HG02884 (cell line): ENCODE measurements around the gene ARL8A.
"Not testable (repeated sequence)": the region's sequence is repeated elsewhere in the genome, so short reads cannot be mapped to it uniquely, and the experiment has no call there.

ENCODE experiments used
- ATAC-seq: cut with Tn5 transposase; IDR thresholded peaks from one replicate; pipeline ENCODE4 v1.9.1; 2021; ENCODE audit warnings: mild to moderate bottlenecking, moderate library complexity; ENCODE audit not compliant: unreplicated experiment

The ARL8A gene

DNA sequence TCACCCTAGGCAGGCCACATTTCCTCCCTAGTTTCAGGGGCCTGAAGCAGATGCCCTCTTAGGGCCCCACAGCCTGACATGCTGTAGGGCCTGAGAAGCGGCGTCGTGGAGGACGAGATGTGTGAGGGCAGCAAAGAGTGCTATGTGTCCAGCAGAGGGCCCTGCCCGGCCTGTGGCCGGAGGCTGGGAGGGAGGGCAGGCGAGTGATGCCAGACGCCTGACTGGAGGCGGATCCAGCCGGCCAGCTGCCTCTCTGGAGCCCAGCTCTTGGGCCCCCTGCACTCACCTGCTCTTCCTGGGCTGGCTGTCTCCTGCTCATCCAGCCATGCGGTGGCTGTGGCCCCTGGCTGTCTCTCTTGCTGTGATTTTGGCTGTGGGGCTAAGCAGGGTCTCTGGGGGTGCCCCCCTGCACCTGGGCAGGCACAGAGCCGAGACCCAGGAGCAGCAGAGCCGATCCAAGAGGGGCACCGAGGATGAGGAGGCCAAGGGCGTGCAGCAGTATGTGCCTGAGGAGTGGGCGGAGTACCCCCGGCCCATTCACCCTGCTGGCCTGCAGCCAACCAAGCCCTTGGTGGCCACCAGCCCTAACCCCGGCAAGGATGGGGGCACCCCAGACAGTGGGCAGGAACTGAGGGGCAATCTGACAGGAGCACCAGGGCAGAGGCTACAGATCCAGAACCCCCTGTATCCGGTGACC is 21.8 kb downstream of the ARL8A start, which contains the start of gene GPR37L1:
GPR37L1 (plus strand) TSS at position 279 of the 697 bp plus-strand sequence; CDS start at position 326, 47 bp downstream.
- ATAC-seq = no peak

DNA sequence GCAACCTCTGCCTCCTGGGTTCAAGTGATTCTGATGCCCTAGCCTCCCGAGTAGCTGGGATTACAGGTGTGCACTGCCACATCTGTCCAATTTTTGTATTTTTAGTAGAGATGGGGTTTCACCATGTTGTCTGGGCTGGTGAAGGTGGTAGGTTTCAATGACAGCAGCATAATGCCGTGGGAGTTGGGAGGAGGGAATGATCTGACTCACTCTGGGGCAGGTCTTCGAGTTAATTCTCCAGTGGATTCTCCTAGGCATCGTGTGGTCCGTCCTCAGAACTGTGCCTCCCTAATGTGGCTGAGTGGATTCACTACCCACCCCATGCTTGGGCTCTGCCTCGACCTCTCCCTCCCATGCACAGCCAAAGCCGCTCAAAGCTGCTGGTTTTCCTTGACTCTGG is 23.5 kb downstream of the ARL8A start:
- ATAC-seq = no peak

- ATAC-seq = no peak
Observed at GRCh38 chr1:202117898-202118371, 26.6 kb downstream of the ARL8A start.

DNA sequence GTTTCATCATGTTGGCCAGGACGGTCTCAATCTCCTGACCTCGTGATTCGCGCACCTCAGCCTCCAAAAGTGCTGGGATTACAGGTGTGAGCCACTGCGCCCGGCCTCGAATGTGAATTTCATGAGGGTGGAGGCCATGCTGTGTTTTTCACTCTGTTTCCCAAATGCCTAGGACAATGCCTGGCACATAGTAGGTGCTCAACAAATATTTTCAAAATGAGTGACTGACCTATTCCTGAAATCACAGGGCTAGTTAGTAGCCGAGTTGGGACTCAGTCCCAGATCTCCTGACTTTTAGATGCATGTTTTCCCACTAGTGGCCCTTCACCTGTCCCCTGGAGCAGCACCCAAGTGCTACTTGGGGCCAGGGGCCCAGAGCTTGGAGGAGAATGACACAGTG is 28.2 kb downstream of the ARL8A start:
- ATAC-seq = no peak

DNA sequence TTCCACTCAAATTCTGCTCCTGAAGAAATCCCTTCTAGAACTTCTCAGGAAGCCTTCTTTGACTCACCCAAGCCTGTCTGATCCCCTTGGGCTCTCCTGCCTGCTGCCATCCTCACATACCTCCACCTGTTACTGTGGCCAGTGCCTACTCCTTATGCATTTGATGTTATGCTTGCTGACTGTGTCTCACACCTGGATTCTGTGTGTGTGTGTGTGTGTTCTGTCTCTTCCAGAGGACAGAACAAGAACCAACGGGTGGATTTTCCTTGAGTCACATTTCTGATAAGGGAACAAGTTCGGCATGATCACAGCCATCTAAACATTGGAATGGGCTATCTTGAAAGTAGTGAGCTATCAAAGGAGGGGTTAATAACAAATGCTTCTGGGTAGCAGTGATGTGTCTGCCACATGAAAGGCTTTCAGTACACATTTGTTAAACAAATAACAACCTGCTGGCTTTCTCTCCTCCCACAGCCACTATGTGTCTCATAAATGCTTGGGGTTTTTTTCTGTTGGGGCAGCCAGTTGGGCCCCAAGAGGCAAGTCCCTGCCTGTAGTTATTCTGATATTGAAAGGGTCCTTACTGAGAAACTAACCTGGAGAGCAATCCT is 30.7 kb downstream of the ARL8A start:
- no peak for ATAC-seq

- ATAC-seq = no peak
Observed at GRCh38 chr1:202112859-202113689, 31.5 kb downstream of the ARL8A start.

- not testable (repeated sequence) for ATAC-seq
Observed at GRCh38 chr1:202111589-202111988, 32.9 kb downstream of the ARL8A start.

DNA sequence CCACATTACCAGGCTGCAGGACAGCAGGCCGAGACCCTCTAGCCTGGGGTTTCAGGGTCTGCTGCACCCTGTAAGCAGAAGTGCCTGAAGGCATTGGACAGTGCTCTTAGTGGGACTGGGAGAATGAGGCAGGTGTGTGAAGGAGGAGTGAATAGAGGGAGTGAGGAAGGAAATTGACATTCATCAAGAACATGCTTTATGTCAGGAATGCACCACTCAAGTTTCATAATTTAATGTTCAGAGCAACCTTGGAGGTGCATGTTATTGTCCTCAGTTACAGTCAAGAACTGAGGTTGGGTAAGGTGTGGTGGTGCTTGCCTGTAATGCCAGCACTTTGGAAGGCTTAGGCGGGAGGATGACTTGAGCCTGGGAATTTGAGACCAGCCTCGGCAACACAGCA is 33.6 kb downstream of the ARL8A start:
- ATAC-seq = no peak

GRCh38 chr1:202107801-202108731 is 36.5 kb downstream of the ARL8A start:
- no peak for ATAC-seq

DNA sequence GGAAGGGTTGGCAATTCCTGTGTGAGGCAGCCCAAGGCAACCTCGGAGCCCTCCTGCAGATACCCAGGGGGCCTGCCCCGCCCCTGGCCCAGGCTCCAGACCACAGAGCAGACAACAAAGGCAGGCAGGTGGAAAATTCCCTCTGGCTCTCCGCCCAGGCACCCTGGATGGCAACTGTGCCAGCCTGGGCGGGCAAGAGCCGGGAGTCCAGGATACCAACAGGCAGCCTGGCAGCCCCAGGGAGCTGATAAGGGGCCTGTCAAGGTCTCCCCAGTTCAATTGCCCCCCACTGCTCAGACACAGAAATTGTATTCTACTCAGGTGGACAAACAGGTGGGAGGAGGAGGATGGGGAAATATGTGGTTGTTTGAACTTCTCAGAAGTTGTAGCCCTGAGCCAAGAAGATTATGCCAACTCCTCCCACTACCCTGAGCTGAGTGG is 37.2 kb downstream of the ARL8A start:
- no peak for ATAC-seq

DNA sequence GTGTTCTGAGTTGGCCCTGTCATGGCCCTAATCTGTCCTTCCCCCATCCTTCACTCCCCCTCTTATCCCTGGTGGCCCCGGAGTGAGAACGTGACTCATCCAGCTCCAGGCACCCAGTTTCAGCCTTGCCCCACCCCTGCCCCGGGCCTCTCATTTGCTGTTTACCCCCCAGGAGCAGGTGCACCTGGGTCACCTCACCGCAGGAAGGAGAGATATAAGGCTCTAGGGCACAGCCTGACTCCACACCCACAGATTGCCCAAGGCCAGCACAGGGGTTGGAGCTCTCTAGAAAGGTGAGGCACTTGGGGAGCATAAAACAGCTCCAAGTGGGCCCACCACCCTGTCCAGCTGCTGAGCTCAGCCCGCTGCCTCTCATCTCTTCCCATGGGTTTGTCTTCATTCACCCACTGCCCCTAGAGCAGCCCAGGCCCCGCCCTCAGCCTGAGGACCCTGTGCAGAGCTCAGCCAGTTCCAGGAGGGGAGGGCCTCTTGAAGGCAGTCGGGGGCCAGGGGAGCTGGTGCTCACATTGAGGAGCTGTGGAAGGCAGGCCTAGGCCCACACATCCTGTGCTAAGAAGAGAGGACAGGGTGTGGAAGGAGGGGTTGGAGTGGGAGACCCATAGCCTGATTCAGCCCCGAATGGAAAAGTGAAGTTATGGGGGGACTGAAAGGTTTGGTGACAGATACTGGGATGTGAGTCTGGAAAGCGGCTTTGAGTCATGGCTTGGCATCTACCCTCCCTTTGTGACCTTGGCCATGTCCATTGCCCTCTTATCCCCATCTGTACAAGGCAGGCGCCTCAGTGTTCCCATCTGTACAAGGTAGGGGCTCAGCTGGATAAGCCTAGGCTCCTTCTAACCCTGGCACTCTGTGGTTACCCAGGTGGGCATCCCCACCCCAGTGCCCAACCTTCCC is 37.9 kb downstream of the ARL8A start:
- no peak for ATAC-seq

GRCh38 chr1:202105571-202106339 is 38.8 kb downstream of the ARL8A start:
- no peak for ATAC-seq

- ATAC-seq = no peak
Observed at GRCh38 chr1:202104073-202104472, 40.5 kb downstream of the ARL8A start.

- no peak for ATAC-seq
Observed at GRCh38 chr1:202101184-202101583, 43.4 kb downstream of the ARL8A start.

DNA sequence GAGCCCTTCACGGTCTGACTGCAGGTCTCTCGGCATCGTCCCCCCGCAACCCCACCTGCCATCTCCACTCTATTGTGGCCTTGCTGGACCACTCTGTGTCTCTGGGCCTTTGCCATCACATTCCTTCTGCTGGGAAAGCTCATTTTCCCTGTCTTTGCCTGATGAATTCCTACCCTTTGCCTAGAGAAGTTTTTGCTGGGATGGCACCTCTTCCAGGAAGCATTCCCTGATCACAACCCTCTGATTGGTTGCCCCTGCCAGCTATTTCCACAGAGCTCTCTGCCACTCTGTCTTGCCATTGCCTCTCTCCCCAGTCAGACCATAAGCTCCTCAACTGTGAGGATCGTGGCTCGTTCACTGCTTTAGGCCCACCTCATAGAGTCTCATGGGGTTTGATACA is 50.7 kb downstream of the ARL8A start:
- ATAC-seq = no peak

DNA sequence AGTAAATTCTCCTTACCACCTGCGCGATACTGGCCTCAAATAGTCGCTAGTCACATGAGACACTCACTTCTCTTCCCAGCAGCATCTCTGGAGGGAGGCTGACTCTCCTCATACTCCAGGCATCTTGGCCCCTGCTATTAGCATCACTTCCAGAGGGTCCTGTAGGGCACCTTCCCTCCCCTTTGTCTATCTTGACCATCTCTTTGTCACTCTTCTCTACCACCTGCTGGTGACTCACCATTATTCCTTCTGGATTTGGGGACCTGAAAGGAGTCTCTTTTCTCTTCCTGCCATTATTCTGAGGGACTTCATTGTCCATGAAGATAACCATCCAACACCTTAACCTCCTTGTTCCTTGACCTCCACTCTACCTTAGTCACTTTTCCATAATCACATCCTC is 53.5 kb downstream of the ARL8A start:
- no peak for ATAC-seq

DNA sequence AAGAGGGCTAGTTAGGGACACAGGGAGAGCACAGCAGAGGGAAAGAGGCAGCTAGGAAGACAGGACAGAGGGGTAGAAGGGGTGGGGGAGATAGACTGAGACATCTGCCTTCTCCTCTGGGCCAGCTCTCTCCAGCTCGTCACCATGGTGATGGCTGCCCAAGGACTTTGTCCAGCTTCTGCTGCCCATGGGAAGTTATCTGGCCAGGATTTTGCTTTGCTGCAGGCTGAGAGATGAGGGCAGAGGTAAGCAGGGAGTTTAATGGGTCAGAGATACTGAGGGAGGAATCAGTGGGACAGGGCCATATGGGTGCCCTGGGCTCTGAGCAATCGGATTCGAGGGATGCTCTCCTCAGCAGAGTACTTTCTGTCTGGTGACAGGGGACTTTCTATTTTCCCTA is 56.3 kb downstream of the ARL8A start:
- ATAC-seq = no peak

- ATAC-seq = no peak
Observed at GRCh38 chr1:202086579-202087350, 57.8 kb downstream of the ARL8A start.
